Forelimb muscle (tissue), 1 donor: ENCODE results near the gene CREB3L2. TPM values are rescaled to one million over a fixed set of nuclear protein-coding genes. Genes with fewer than 3 reads are reported as not detected.
A peak's percentile ranks its signal among the peaks of the same experiment; 100 is the strongest.
"Not testable (repeated sequence)": the region's sequence is repeated elsewhere in the genome, so short reads cannot be mapped to it uniquely, and the experiment has no call there.

Source experiments
- DNase-seq: peaks from one replicate; pipeline ENCODE4 v3.0.0-alpha.2; 2013; ENCODE audit warnings: low read depth
- polyA plus RNA-seq: library from polyadenylated mRNA; unstranded; fragments of 120-200 nt; gene quantifications from one replicate; pipeline ENCODE4 v1.2.1, GENCODE V29; 2013; ENCODE audit not compliant: insufficient read length

The CREB3L2 gene
- polyA plus RNA-seq, 1 donor, result 27.5 TPM

GRCh38 chr7:137987968-137988367, 13.9 kb downstream of the CREB3L2 start:
- no peak for DNase-seq

GRCh38 chr7:137987563-137987962, 14.3 kb downstream of the CREB3L2 start:
- no peak for DNase-seq

- no peak for DNase-seq
These were observed 14.9 kb downstream of the CREB3L2 start for GRCh38 chr7:137987018-137987349.

- no peak for DNase-seq
These were observed 15.5 kb downstream of the CREB3L2 start for GRCh38 chr7:137986252-137987017.

GRCh38 chr7:137985897-137986251, 16.0 kb downstream of the CREB3L2 start:
- DNase-seq, result no peak

GRCh38 chr7:137985253-137985896, 16.5 kb downstream of the CREB3L2 start:
- no peak for DNase-seq

GRCh38 chr7:137984181-137985041, 17.5 kb downstream of the CREB3L2 start:
- no peak for DNase-seq

- no peak for DNase-seq
These were observed 18.4 kb downstream of the CREB3L2 start for GRCh38 chr7:137983323-137984008.

- not testable (repeated sequence) for DNase-seq
These were observed 19.5 kb downstream of the CREB3L2 start for GRCh38 chr7:137982394-137982793.

GRCh38 chr7:137981668-137982067, 20.2 kb downstream of the CREB3L2 start:
- DNase-seq, result no peak

GRCh38 chr7:137981175-137981574, 20.7 kb downstream of the CREB3L2 start:
- no peak for DNase-seq

- DNase-seq, result no peak
These were observed 21.6 kb downstream of the CREB3L2 start for GRCh38 chr7:137980308-137980707.

- DNase-seq, result no peak
These were observed 23.2 kb downstream of the CREB3L2 start for GRCh38 chr7:137978464-137979237.

GRCh38 chr7:137977173-137977572, 24.7 kb downstream of the CREB3L2 start:
- no peak for DNase-seq

- DNase-seq, result no peak
These were observed 25.2 kb downstream of the CREB3L2 start for GRCh38 chr7:137976696-137977095.

GRCh38 chr7:137976232-137976631, 25.7 kb downstream of the CREB3L2 start:
- no peak for DNase-seq

GRCh38 chr7:137975768-137976167, 26.1 kb downstream of the CREB3L2 start:
- DNase-seq, result peak; percentile 68

- DNase-seq, result no peak
These were observed 26.7 kb downstream of the CREB3L2 start for GRCh38 chr7:137975221-137975620.

- no peak for DNase-seq
These were observed 27.1 kb downstream of the CREB3L2 start for GRCh38 chr7:137974766-137975165.

GRCh38 chr7:137970253-137970975, 31.5 kb downstream of the CREB3L2 start:
- DNase-seq, result no peak

- DNase-seq, result no peak
These were observed 32.1 kb downstream of the CREB3L2 start for GRCh38 chr7:137969828-137970227.
